Activated CD8-positive, alpha-beta memory T cell treated with anti-CD3 and anti-CD28 coated beads, Interleukin-2, amount 50 U/mL, for 24 hours (primary cell): Measurements from ENCODE around the gene IL27RA.

Experiments
- DNase-seq: peaks from one replicate; pipeline ENCODE4 v3.0.0-alpha.2; 2020; ENCODE audit errors: extremely low read depth

Gene IL27RA

GRCh38 chr19:14058182-14059092, 26.9 kb downstream of the IL27RA start:
- DNase-seq: no peak

- DNase-seq: no peak
Observed at GRCh38 chr19:14059093-14059480, 27.5 kb downstream of the IL27RA start.

GRCh38 chr19:14059652-14060155, 28.1 kb downstream of the IL27RA start:
- no peak for DNase-seq

GRCh38 chr19:14061081-14061749, 29.7 kb downstream of the IL27RA start:
- no peak for DNase-seq

- no peak for DNase-seq
Observed at GRCh38 chr19:14061751-14062557, 30.4 kb downstream of the IL27RA start, which contains the start of gene PALM3. Gene PALM3, minus strand, starts transcription at chr19:14062076. Its CDS starts 96 bp downstream, at chr19:14061980.

- DNase-seq: no peak
Observed at GRCh38 chr19:14062558-14062855, 30.9 kb downstream of the IL27RA start.

GRCh38 chr19:14063105-14063504, 31.5 kb downstream of the IL27RA start:
- no peak for DNase-seq

GRCh38 chr19:14066134-14066533, 34.6 kb downstream of the IL27RA start:
- DNase-seq: no peak

GRCh38 chr19:14070268-14071050, 38.9 kb downstream of the IL27RA start:
- no peak for DNase-seq

GRCh38 chr19:14072535-14073260, 41.1 kb downstream of the IL27RA start, which contains the start of gene MISP3:
Gene MISP3, plus strand, starts transcription at chr19:14072786. Its CDS starts 524 bp downstream, at chr19:14073310.
- no peak for DNase-seq

GRCh38 chr19:14073261-14073924, 41.8 kb downstream of the IL27RA start:
- DNase-seq: no peak

- DNase-seq: no peak
Observed at GRCh38 chr19:14073925-14074838, 42.6 kb downstream of the IL27RA start.

GRCh38 chr19:14078411-14078810, 46.8 kb downstream of the IL27RA start:
- no peak for DNase-seq

- DNase-seq: peak; percentile 99
Observed at GRCh38 chr19:14080887-14081796, 49.6 kb downstream of the IL27RA start.

- no peak for DNase-seq
Observed at GRCh38 chr19:14081797-14082674, 50.5 kb downstream of the IL27RA start.

GRCh38 chr19:14082675-14082960, 51.1 kb downstream of the IL27RA start:
- no peak for DNase-seq
